Ascending aorta (tissue), 2 donors: ENCODE results near the gene UACA. TPM values are rescaled to one million over a fixed set of nuclear protein-coding genes. Genes with fewer than 3 reads are reported as not detected.
A peak's percentile ranks its signal among the peaks of the same experiment; 100 is the strongest.

Experiments
- DNase-seq, 2 donors: peaks; one replicate each; pipeline ENCODE4 v3.0.0-alpha.2; 2019; ENCODE audit warnings: low spot score in 2 of 2
- H3K27ac ChIP-seq, 2 donors: fragments of 200-600 bp; sonication (generic); one replicate each; pipeline ENCODE4 v1.5.1; 2016 to 2017; ENCODE audit warnings: mild to moderate bottlenecking in 1 of 2
- H3K27me3 ChIP-seq: fragments of 200-600 bp; sonication (generic); one replicate; pipeline ENCODE4 v1.5.1; 2017
- H3K36me3 ChIP-seq, 2 donors: fragments of 200-600 bp; sonication (generic); one replicate each; pipeline ENCODE4 v1.5.1; 2016
- H3K4me1 ChIP-seq, 2 donors: fragments of 200-600 bp; sonication (generic); one replicate each; pipeline ENCODE4 v1.5.1; 2016 to 2017; ENCODE audit warnings: mild to moderate bottlenecking in 1 of 2
- H3K4me3 ChIP-seq, 2 donors: fragments of 200-600 bp; sonication (generic); one replicate each; pipeline ENCODE4 v1.5.1; 2016 to 2017; ENCODE audit warnings: mild to moderate bottlenecking in 1 of 2
- H3K9me3 ChIP-seq, 2 donors: fragments of 200-600 bp; sonication (generic); one replicate each; pipeline ENCODE4 v1.5.1; 2016
- CTCF ChIP-seq, 3 experiments: fragments of 200-600 bp in 2 of 3; fragments of 450-650 bp in 1 of 3; sonication (generic) in 2 of 3; IDR thresholded peaks; one replicate each; pipeline ENCODE4 v1.5.1; 2016 to 2019; ENCODE audit warnings: antibody characterized with exemption in 3 of 3, mild to moderate bottlenecking in 1 of 3, moderate library complexity in 1 of 3
- intact Hi-C: fragments of 100-400 bp; cut with DNase I; formaldehyde crosslinking; loops from one replicate; pipeline ENCODE4 v1.15.1; 2023
- total RNA-seq: library from RNA; depleted of rRNA; stranded (reverse); fragments of >200 nt; gene quantifications from one replicate; pipeline ENCODE4 v1.1.0, GENCODE V29; 2016

Gene UACA
- total RNA-seq, 1 donor from 2014 or later: 34.0 TPM

DNA sequence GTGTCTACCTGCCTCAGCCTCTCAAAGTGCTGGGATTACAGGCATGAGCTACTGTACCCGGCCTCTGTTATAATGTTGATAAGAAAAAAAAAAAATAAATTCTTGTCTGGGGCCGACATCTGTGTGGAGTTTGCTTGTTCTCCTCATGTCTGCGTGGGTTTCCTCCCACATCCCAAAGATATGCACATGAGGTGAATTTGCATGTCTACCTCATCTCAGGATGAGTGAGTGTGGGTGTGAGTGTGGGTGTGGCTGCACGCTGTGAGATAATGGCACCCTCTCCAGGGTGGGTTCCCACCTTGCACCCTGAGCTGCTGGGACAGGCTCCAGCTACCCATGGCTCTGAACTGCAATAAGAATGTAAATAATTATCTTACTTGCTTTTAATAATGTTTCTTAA lies 25.9 kb upstream of the UACA start:
- intact Hi-C loops: no loop called here
- Histone ChIP-seq H3K4me3 (no peak overlapping the region), H3K9me3 (no peaks in the 10 kb centered on the region), H3K27ac (no peak overlapping the region), H3K4me1 (no peaks in the 10 kb centered on the region), H3K27me3 (no peaks in the 10 kb centered on the region), H3K36me3 (no peaks in the 10 kb centered on the region)
- TF ChIP-seq CTCF (IDR thresholded peaks at IDR 0.05): no peak
- DNase-seq: peak in 1 of 2 donors; percentile 30

DNA sequence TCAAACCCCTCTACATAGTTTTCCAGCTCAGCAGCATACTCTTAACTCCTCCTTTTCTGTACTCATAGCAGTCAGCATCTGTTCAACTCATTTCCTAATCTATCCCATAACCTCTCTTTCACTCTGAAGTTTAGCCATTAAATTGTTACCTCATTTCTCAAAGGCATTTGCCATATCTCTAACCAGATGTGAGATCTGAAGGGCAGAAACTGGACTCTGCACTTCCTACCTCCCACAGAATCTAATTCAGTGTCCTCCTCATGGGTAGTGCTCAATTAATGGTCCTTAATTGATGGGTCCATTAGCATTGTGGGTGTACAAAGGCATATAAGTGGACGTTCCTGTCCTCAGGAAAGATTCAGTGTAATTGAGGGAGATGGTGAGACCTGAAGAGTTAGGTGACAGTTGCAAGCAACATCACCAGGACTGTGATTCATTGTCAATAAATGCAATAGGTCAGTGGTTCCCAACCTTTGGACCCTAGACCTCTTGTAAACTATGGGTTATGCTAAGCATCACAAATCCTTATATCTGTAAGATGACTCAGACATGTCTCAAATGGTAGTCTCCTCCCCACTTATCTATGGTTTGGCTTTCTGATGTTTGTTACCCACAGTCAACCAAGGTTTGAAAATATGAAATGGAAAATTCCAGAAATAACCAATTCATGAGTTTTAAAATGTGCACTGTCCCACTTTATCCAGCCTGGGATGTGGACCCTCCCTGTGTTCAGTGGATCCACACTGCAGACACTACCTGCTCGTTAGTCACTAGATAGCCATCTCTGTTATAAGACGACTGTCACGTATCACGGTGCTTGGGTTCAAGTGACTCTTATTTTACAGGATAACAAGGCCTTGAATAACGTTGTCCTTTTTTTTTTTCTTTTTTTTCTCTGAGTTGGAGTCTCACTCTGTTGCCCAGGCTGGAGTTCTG lies 25.0 kb upstream of the UACA start:
- no peak overlapping the region for H3K27ac ChIP-seq
- no peaks in the 10 kb centered on the region for H3K36me3 ChIP-seq
- no peak overlapping the region for H3K4me3 ChIP-seq
- intact Hi-C loops: no loop called here
- no peak for TF ChIP-seq CTCF (IDR thresholded peaks at IDR 0.05)
- peak in 1 of 2 donors; percentile 16 for DNase-seq
- H3K4me1 ChIP-seq: no peaks in the 10 kb centered on the region
- H3K9me3 ChIP-seq: no peaks in the 10 kb centered on the region
- H3K27me3 ChIP-seq: no peaks in the 10 kb centered on the region

DNA sequence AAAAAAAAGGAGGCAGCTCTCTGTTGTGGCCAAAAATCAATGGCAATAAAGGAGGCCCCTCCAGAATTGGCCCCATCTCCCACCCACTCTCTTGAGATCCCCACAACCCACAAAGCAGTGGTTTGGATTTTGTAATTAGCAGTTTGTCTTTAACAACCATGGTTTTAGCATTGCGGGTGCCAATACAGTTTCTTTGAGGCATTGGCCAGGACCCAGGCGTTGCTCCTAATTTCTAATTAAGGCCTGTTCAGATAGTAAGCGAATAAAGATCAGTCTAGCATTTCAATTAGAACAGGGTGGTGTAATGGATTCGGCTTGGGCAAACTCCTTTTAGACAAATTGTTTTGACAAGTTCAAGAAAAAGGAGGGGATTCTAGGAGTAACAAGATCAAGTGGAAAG lies 23.6 kb upstream of the UACA start:
- Histone ChIP-seq H3K36me3 (no peaks in the 10 kb centered on the region), H3K4me3 (no peak overlapping the region), H3K9me3 (no peaks in the 10 kb centered on the region), H3K27me3 (no peaks in the 10 kb centered on the region), H3K27ac (no peak overlapping the region), H3K4me1 (no peaks in the 10 kb centered on the region)
- intact Hi-C loops: no loop called here
- peak in 1 of 2 donors; percentile 9 for DNase-seq
- TF ChIP-seq CTCF (IDR thresholded peaks at IDR 0.05): no peak

- DNase-seq: peak in 1 of 2 donors; percentile 31
- Histone ChIP-seq H3K4me3 (no peak overlapping the region), H3K9me3 (no peaks in the 10 kb centered on the region), H3K36me3 (no peaks in the 10 kb centered on the region), H3K4me1 (no peaks in the 10 kb centered on the region), H3K27me3 (no peaks in the 10 kb centered on the region), H3K27ac (no peak overlapping the region)
- TF ChIP-seq CTCF (IDR thresholded peaks at IDR 0.05): no peak
- intact Hi-C loops: no loop called here
These were observed 20.3 kb upstream of the UACA start for GRCh38 chr15:70783610-70784022.

- intact Hi-C loops: no loop called here
- Histone ChIP-seq H3K27me3 (no peaks in the 10 kb centered on the region), H3K36me3 (no peaks in the 10 kb centered on the region), H3K9me3 (no peaks in the 10 kb centered on the region), H3K4me1 (no peaks in the 10 kb centered on the region), H3K4me3 (no peak overlapping the region), H3K27ac (no peak overlapping the region)
- DNase-seq: no peak
- no peak for TF ChIP-seq CTCF (IDR thresholded peaks at IDR 0.05)
These were observed 19.7 kb upstream of the UACA start for GRCh38 chr15:70783041-70783440.
